T follicular helper cell (primary cell): ENCODE data around the gene CNGB1.
"Not testable (repeated sequence)": the region's sequence is repeated elsewhere in the genome, so short reads cannot be mapped to it uniquely, and the experiment has no call there.

ENCODE experiments used
- DNase-seq: peaks from one replicate; pipeline ENCODE4 v3.0.0-alpha.2; 2020; ENCODE audit warnings: low read depth

Gene CNGB1

GRCh38 chr16:57952909-57953308 is 18.0 kb downstream of the CNGB1 start:
- no peak for DNase-seq

- no peak for DNase-seq
Observed at GRCh38 chr16:57951204-57951960, 19.5 kb downstream of the CNGB1 start.

- no peak for DNase-seq
Observed at GRCh38 chr16:57950382-57950781, 20.5 kb downstream of the CNGB1 start.

GRCh38 chr16:57949595-57950238 is 21.2 kb downstream of the CNGB1 start:
- DNase-seq = no peak

GRCh38 chr16:57949013-57949412 is 21.9 kb downstream of the CNGB1 start:
- DNase-seq = no peak

GRCh38 chr16:57948027-57948426 is 22.9 kb downstream of the CNGB1 start:
- no peak for DNase-seq

- no peak for DNase-seq
Observed at GRCh38 chr16:57947261-57947660, 23.7 kb downstream of the CNGB1 start.

GRCh38 chr16:57946181-57946801 is 24.6 kb downstream of the CNGB1 start:
- DNase-seq = no peak

GRCh38 chr16:57945740-57946138 is 25.2 kb downstream of the CNGB1 start:
- DNase-seq = no peak

- no peak for DNase-seq
Observed at GRCh38 chr16:57944970-57945739, 25.8 kb downstream of the CNGB1 start.

- not testable (repeated sequence) for DNase-seq
Observed at GRCh38 chr16:57943381-57943780, 27.5 kb downstream of the CNGB1 start.

GRCh38 chr16:57941901-57942300 is 29.0 kb downstream of the CNGB1 start:
- not testable (repeated sequence) for DNase-seq

GRCh38 chr16:57941016-57941664 is 29.8 kb downstream of the CNGB1 start:
- no peak for DNase-seq

GRCh38 chr16:57940382-57940966 is 30.5 kb downstream of the CNGB1 start:
- DNase-seq = no peak

GRCh38 chr16:57939872-57940224 is 31.1 kb downstream of the CNGB1 start:
- no peak for DNase-seq

- no peak for DNase-seq
Observed at GRCh38 chr16:57938936-57939871, 31.7 kb downstream of the CNGB1 start.

- no peak for DNase-seq
Observed at GRCh38 chr16:57938484-57938883, 32.4 kb downstream of the CNGB1 start.

GRCh38 chr16:57937861-57938260 is 33.1 kb downstream of the CNGB1 start:
- no peak for DNase-seq

GRCh38 chr16:57935904-57936303 is 35.0 kb downstream of the CNGB1 start:
- no peak for DNase-seq

- DNase-seq = no peak
Observed at GRCh38 chr16:57930533-57930932, 40.4 kb downstream of the CNGB1 start.
